CD4-positive, CD25-positive, alpha-beta regulatory T cell (primary cell): Measurements from ENCODE around the gene CAMTA1. TPM values are rescaled to one million over a fixed set of nuclear protein-coding genes. Genes with fewer than 3 reads are reported as not detected.

Experiments used
- ATAC-seq, 2 donors: fragments of 150-1000 bp; cut with Tn5 transposase; one replicate each; pipeline ENCODE4 v1.10.0; 2021; ENCODE audit warnings: low read depth in 2 of 2, moderate number of reproducible peaks in 2 of 2, moderate library complexity in 1 of 2
- DNase-seq, 3 donors: peaks; one replicate each; pipeline versions ENCODE4 v3.0.0 to v3.0.0-alpha.2; 2012 to 2022; ENCODE audit warnings: mixed read lengths in 1 of 3
- H3K27ac ChIP-seq: one replicate; pipeline ENCODE4 v1.7.0; 2013; ENCODE audit warnings: mild to moderate bottlenecking, low read length; ENCODE audit not compliant: insufficient read depth, poor library complexity, severe bottlenecking
- H3K27me3 ChIP-seq: one replicate; pipeline ENCODE4 v1.7.0; 2013; ENCODE audit warnings: low read length; ENCODE audit not compliant: control insufficient read depth, insufficient read depth
- H3K36me3 ChIP-seq: one replicate; pipeline ENCODE4 v1.7.0; 2013; ENCODE audit warnings: mild to moderate bottlenecking, low read length, moderate library complexity; ENCODE audit not compliant: control insufficient read depth, insufficient read depth
- H3K4me1 ChIP-seq: 2 replicates; pipeline ENCODE4 v1.7.0; 2013; ENCODE audit warnings: mild to moderate bottlenecking, low read length; ENCODE audit not compliant: insufficient read depth, control insufficient read depth, poor library complexity, severe bottlenecking
- H3K4me3 ChIP-seq: one replicate; pipeline ENCODE4 v1.7.0; 2013; ENCODE audit warnings: low read depth, mild to moderate bottlenecking, low read length, moderate library complexity
- H3K9me3 ChIP-seq, 2 experiments: 1 replicate in 1 of 2; 2 replicates in 1 of 2; pipeline ENCODE4 v1.7.0; 2013; ENCODE audit warnings: low read length in 2 of 2, mild to moderate bottlenecking in 1 of 2, moderate library complexity in 1 of 2; ENCODE audit not compliant: control insufficient read depth in 2 of 2
- H3K27ac Mint-ChIP-seq, 3 donors: one replicate each; pipeline ENCODE4 v1.8.0; 2020 to 2022; ENCODE audit warnings: mild to moderate bottlenecking in 3 of 3, mixed read lengths in 3 of 3, moderate library complexity in 2 of 3
- H3K27me3 Mint-ChIP-seq: one replicate; pipeline ENCODE4 v1.8.0; 2022; ENCODE audit warnings: mild to moderate bottlenecking, mixed read lengths
- H3K36me3 Mint-ChIP-seq: one replicate; pipeline ENCODE4 v1.8.0; 2020; ENCODE audit warnings: mixed read lengths
- H3K4me1 Mint-ChIP-seq, 4 donors: one replicate each; pipeline ENCODE4 v1.8.0; 2020 to 2022; ENCODE audit warnings: mixed read lengths in 4 of 4, mild to moderate bottlenecking in 1 of 4
- H3K4me3 Mint-ChIP-seq, 4 donors: one replicate each; pipeline ENCODE4 v1.8.0; 2020 to 2022; ENCODE audit warnings: mild to moderate bottlenecking in 4 of 4, mixed read lengths in 4 of 4, moderate library complexity in 3 of 4
- H3K9me3 Mint-ChIP-seq, 7 donors: one replicate each; pipeline ENCODE4 v1.8.0; 2020 to 2022; ENCODE audit warnings: mixed read lengths in 7 of 7, mild to moderate bottlenecking in 3 of 7, moderate library complexity in 2 of 7
- polyA plus RNA-seq, 4 donors: library from polyadenylated mRNA; unstranded; fragments of 300-500 nt; fragmentation: Illumina TruSeq; gene quantifications; one replicate each; pipeline ENCODE4 v1.2.3, GENCODE V29; 2021
- total RNA-seq: library from RNA; stranded (reverse); gene quantifications from one replicate; pipeline ENCODE4 v1.2.3, GENCODE V29; 2022

The CAMTA1 gene
- total and polyA plus RNA-seq, 5 donors from 2014 or later, result 48.8 to 112 (median 80.0) TPM

- Histone ChIP-seq H3K4me1 (no peaks in the 10 kb centered on the region), H3K9me3 (no peaks in the 10 kb centered on the region), H3K27me3 (no peaks in the 10 kb centered on the region), H3K4me3 (no peak overlapping the region), H3K27ac (no peak overlapping the region), H3K36me3 (no peaks in the 10 kb centered on the region)
- no peak for DNase-seq
- Mint-ChIP-seq H3K4me3 (no peak overlapping the region), H3K9me3 (no peaks in the 10 kb centered on the region), H3K4me1 (no peaks in the 10 kb centered on the region), H3K27me3 (peaks cover 5% of the 10 kb centered on the region), H3K27ac (no peak overlapping the region), H3K36me3 (no peaks in the 10 kb centered on the region)
- ATAC-seq, result no peak
These were observed 743.3 kb downstream of the CAMTA1 start for GRCh38 chr1:7528386-7529198.

- Mint-ChIP-seq H3K9me3 (no peaks in the 10 kb centered on the region), H3K36me3 (no peaks in the 10 kb centered on the region), H3K4me3 (no peak overlapping the region), H3K4me1 (no peaks in the 10 kb centered on the region), H3K27ac (no peak overlapping the region), H3K27me3 (peaks cover 5% of the 10 kb centered on the region)
- ATAC-seq (no peak), DNase-seq (no peak)
- H3K27ac ChIP-seq, result no peak overlapping the region
- H3K27me3 ChIP-seq, result no peaks in the 10 kb centered on the region
- H3K4me3 ChIP-seq, result no peak overlapping the region
- H3K4me1 ChIP-seq, result no peaks in the 10 kb centered on the region
- no peaks in the 10 kb centered on the region for H3K36me3 ChIP-seq
- H3K9me3 ChIP-seq, result no peaks in the 10 kb centered on the region
These were observed 744.7 kb downstream of the CAMTA1 start for GRCh38 chr1:7529917-7530316.

- Histone ChIP-seq H3K27me3 (no peaks in the 10 kb centered on the region), H3K27ac (no peak overlapping the region), H3K36me3 (no peaks in the 10 kb centered on the region), H3K4me1 (no peaks in the 10 kb centered on the region), H3K4me3 (no peak overlapping the region), H3K9me3 (no peaks in the 10 kb centered on the region)
- no peak overlapping the region for H3K27ac Mint-ChIP-seq
- H3K4me3 Mint-ChIP-seq, result no peak overlapping the region
- H3K27me3 Mint-ChIP-seq, result peaks cover 9% of the 10 kb centered on the region
- H3K4me1 Mint-ChIP-seq, result no peaks in the 10 kb centered on the region
- no peaks in the 10 kb centered on the region for H3K36me3 Mint-ChIP-seq
- DNase-seq (no peak), ATAC-seq (no peak)
- no peaks in the 10 kb centered on the region for H3K9me3 Mint-ChIP-seq
These were observed 746.5 kb downstream of the CAMTA1 start for GRCh38 chr1:7531562-7532340.

- Histone ChIP-seq H3K9me3 (no peaks in the 10 kb centered on the region), H3K27me3 (no peaks in the 10 kb centered on the region), H3K36me3 (no peaks in the 10 kb centered on the region), H3K4me3 (no peak overlapping the region), H3K27ac (no peak overlapping the region), H3K4me1 (no peaks in the 10 kb centered on the region)
- no peak for ATAC-seq
- Mint-ChIP-seq H3K4me1 (no peaks in the 10 kb centered on the region), H3K36me3 (no peaks in the 10 kb centered on the region), H3K4me3 (no peak overlapping the region), H3K27ac (no peak overlapping the region), H3K9me3 (no peaks in the 10 kb centered on the region), H3K27me3 (peaks cover 9% of the 10 kb centered on the region)
- DNase-seq, result no peak
These were observed 747.8 kb downstream of the CAMTA1 start for GRCh38 chr1:7533006-7533405.

GRCh38 chr1:7534061-7534825, 749.0 kb downstream of the CAMTA1 start:
- Histone ChIP-seq H3K4me3 (no peak overlapping the region), H3K36me3 (no peaks in the 10 kb centered on the region), H3K4me1 (no peaks in the 10 kb centered on the region), H3K9me3 (no peaks in the 10 kb centered on the region), H3K27ac (no peak overlapping the region), H3K27me3 (no peaks in the 10 kb centered on the region)
- H3K27ac Mint-ChIP-seq, result no peak overlapping the region
- ATAC-seq (no peak), DNase-seq (no peak)
- H3K4me3 Mint-ChIP-seq, result no peak overlapping the region
- H3K9me3 Mint-ChIP-seq, result no peaks in the 10 kb centered on the region
- no peaks in the 10 kb centered on the region for H3K36me3 Mint-ChIP-seq
- no peaks in the 10 kb centered on the region for H3K4me1 Mint-ChIP-seq
- peaks cover 9% of the 10 kb centered on the region for H3K27me3 Mint-ChIP-seq

- Mint-ChIP-seq H3K27ac (no peak overlapping the region), H3K4me1 (no peaks in the 10 kb centered on the region), H3K4me3 (no peak overlapping the region), H3K36me3 (no peaks in the 10 kb centered on the region), H3K27me3 (peaks cover 9% of the 10 kb centered on the region), H3K9me3 (no peaks in the 10 kb centered on the region)
- Histone ChIP-seq H3K36me3 (no peaks in the 10 kb centered on the region), H3K4me1 (no peaks in the 10 kb centered on the region), H3K27me3 (no peaks in the 10 kb centered on the region), H3K4me3 (no peak overlapping the region), H3K9me3 (no peaks in the 10 kb centered on the region), H3K27ac (no peak overlapping the region)
- no peak for ATAC-seq
- DNase-seq, result no peak
These were observed 749.8 kb downstream of the CAMTA1 start for GRCh38 chr1:7535016-7535415.

GRCh38 chr1:7535934-7536878, 751.0 kb downstream of the CAMTA1 start:
- no peaks in the 10 kb centered on the region for H3K9me3 Mint-ChIP-seq
- H3K36me3 Mint-ChIP-seq, result no peaks in the 10 kb centered on the region
- H3K27ac Mint-ChIP-seq, result no peak overlapping the region
- H3K27me3 ChIP-seq, result no peaks in the 10 kb centered on the region
- no peaks in the 10 kb centered on the region for H3K9me3 ChIP-seq
- ATAC-seq (no peak), DNase-seq (no peak)
- no peak overlapping the region for H3K4me3 ChIP-seq
- no peaks in the 10 kb centered on the region for H3K4me1 Mint-ChIP-seq
- H3K27me3 Mint-ChIP-seq, result peaks cover 9% of the 10 kb centered on the region
- H3K4me1 ChIP-seq, result no peaks in the 10 kb centered on the region
- no peaks in the 10 kb centered on the region for H3K36me3 ChIP-seq
- no peak overlapping the region for H3K4me3 Mint-ChIP-seq
- H3K27ac ChIP-seq, result no peak overlapping the region
